HG02588 (cell line): Measurements from ENCODE around the gene CLCN7.

Experiments
- ATAC-seq: cut with Tn5 transposase; IDR thresholded peaks from one replicate; pipeline ENCODE4 v1.9.1; 2021; ENCODE audit warnings: mild to moderate bottlenecking, moderate library complexity; ENCODE audit not compliant: unreplicated experiment

Gene CLCN7

DNA sequence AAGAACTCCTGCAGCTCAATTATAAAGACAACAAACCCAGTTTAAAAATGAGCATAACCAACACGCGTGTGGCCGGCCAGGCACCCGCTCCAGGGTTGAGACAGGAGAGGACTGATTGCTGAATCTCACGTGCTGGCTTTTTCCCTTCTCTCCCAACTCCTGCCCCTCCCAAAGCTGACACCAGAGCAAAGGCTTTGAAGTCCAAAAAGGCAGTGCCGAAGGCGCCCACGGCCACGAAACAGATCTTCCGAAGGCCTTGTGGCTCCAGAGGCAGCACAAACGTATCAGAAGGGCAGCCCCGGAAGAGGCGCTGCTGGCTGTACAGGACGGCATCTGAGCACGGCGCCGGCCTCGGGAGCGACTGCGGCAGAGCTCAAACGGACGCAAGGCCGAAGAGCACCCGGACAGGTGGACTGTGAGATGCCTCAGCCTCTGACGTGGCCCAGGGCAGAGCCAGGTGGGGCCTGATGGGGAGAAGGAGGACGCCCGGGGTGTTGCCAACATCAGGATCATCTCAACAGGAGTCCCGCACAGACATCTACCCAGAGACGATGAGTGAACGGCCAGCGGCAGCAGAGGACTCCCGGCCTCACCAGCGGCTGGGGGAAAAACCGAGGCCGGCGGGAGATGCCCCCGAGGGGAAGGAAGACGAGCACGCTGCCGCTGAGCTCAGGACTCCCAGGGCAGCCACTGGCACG lies 10.5 kb downstream of the CLCN7 start:
- no peak for ATAC-seq

DNA sequence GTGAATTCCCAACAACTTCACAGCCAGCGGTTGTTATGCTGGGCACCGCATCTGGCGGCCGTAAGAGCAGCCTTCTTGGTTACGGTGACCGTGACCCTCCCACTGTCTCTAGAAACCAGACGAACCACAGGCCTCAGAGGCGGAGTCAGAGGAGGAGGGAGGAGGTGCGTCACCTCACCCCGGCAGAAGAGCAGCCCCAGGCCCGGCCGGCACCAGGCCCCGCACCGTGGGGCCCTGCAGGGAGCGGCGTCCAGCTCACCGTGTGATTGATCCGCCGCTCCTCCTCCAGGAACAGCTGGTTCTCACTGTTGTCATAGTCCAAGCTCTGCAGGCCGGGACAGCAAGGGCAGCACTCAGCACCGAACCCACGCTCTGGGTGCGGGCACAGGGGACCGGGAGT lies 13.7 kb downstream of the CLCN7 start:
- ATAC-seq = no peak

DNA sequence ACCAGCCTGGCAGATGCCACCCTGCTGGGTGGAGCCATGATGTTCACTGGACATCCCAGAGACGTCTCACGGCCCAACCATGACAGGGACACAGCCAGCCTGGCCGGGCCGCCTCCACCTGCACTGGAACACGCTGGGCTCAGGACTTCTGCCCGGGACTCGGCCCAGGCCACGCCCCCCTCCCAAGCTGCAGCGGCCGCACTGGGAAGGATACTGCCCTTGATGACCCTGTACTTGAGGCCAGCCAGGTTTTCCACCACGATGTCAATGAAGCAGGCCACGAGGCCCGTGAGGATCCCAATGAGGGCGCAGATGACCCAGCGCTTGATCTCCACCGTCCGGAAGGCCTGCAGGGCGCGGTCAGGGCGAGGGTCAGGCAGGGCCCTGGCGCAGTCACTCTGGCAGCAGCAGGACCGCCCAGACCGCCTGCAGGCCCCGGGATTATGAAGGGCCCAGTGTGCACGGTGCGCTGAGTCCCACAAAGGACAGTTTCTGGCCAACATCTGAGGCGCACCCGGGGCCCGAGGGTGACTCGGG lies 14.2 kb downstream of the CLCN7 start:
- ATAC-seq = no peak

DNA sequence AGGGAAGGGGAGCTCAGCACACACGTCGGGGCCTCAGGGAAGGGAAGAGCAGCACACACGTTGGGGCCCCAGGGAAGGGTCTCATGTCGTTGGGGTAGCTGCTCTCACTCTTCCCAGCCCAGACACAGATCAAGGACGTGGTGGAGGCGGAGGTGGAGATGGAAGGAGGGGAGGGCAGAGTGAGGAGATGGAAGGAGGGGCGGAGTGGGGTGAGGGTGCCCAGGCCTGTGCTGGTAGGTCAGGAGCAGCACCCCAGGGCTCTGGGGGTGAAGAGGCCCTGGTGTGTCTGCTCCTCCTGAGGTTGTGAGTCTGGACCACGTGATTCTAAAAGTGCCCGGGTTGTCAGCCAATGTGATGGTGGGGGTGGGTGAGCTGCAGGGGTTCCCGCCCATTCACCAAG lies 14.9 kb downstream of the CLCN7 start:
- no peak for ATAC-seq

DNA sequence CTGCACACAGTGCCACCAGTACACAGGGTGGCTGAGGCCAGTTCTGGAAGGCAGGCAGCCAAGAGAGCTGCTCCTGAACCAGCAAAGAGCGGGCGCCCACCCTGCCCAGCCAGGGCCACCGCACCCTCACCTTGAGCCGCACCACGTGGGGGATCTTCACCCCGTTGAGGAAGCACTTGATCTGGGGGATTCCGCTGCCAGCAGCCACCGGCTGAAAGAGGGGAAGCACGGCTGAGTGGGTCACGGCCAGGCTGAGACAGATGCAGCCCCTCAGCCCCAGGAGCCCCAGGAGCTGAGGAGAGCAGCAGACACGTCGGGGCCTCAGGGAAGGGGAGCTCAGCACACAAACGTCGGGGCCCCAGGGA lies 15.9 kb downstream of the CLCN7 start:
- ATAC-seq = no peak

DNA sequence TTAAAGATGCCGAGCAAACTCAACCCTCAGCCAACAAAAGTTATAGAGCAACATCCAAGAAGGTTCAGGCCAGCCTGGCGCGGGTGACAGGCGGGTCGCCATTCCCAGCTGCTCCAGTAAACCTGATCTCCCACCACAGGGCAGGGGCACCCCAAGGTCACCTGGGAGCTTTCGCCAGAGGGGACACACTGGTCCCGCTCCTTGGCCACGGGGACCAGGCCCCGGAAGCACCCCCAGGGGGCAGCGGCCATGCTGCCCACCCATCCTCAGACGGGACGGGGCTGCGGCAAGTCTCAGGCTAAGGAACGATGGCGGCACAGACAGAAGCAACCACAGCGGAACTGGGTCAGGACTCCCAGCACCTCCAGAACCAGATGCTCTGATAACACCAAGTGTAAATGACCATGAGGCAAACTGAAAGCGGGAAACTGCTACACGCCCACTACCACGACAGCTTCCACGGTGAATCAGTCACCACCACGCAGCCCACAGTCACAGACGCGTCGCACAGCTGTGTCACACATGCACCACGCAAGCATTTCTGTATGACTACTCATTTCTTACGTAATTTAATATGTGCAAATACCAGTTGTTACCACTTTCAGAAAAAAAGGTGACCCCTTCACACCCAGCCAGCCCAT lies 16.4 kb downstream of the CLCN7 start:
- ATAC-seq = no peak

DNA sequence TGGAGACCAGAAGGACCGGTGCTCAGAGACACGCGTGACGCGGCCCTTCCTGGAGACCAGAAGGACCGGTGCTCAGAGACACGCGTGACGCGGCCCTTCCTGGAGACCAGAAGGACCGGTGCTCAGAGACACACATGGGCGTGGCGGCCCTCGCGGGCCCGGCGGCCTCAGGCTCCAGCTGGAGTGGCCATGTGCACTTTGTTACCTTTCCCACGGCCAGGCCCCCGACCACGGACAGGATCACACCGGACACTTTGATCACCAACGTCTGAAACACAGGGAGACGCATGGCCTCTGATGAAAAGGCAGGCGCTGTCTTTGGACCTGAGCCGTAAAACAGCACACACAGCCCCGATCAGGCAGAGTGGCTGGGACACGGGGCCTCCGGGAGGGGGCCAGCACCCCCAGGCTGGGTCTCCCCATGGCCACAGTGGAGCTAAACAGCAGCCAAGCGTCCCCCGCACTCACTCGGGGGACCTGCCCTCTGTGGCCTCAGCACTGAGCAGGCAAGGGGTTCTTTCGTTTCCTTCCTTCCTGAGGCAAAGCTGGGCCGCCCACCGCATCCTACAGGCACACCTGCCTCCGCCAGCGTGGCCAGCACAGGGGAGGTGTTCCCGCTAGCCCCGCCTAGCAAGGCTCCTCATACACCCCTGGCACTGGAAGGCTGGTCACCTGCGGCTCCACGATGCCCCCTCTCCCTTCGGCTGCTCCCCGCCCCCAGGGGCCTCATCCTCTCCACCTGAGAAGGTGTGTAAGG lies 17.2 kb downstream of the CLCN7 start:
- no peak for ATAC-seq

DNA sequence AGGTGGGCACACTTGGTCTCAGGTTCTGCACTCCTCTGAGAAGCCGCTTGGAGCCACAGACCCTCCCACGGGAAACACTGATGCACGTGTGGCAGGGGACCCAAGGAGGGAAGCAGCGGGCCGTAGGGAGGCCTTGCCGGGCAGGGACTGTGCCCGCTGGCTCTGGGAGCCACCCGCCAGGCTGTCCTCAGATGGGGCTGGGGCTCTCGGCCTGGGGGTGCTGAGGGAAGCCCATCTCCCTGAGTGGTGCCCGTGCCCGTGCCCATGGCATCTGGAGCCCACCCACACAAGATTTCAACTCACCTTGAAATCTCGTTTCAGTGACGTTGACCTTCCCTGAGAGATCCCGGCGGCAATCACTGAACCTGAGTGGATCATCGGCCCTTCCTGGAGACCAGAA lies 17.9 kb downstream of the CLCN7 start:
- ATAC-seq = no peak

DNA sequence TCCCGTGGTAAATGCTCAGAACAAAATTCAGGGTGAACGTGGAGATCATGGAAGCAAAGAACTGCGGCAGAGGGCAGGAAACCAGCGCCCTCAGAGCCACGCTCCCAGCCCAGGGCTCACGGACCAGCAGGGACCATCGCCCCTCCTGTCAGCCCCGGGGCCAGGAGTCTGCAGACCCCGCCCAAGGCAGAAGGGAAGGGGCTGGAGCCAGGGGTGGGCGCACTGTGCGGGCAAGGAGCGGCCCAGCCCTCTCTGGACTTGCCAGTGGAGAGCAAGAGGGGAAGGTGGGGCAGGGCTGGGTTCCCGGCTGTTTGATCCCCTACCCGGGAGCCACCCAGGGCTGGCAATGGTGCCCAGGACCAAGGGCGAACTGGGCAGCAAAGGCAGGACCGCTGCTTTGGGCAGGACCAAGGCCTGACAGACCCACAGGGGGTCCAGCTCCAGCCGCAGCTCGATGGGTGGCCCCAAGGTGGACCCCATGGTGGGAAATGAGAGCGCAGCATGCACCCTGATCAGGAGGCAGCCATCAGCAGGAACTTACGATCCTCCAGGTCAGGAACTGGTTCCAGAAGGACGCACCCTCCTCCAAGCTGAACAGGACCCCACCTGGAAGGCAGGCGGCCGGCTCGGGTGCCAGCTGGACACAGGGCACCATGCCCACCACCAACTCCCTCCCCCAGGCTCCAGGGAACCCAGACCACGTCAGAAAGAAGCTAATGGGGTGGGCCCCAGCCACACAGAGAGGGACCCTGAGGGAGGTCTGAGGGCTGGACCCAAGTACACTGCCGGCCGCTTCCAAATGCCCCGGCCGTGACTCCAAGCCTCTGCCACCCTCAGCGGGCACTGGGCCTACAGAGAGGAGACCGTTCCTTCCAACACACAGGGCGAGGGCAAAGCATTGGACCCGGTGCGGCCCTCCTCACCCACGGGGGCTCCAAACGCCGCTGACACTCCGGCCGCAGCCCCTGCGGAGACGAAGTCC lies 19.3 kb downstream of the CLCN7 start:
- ATAC-seq = no peak

DNA sequence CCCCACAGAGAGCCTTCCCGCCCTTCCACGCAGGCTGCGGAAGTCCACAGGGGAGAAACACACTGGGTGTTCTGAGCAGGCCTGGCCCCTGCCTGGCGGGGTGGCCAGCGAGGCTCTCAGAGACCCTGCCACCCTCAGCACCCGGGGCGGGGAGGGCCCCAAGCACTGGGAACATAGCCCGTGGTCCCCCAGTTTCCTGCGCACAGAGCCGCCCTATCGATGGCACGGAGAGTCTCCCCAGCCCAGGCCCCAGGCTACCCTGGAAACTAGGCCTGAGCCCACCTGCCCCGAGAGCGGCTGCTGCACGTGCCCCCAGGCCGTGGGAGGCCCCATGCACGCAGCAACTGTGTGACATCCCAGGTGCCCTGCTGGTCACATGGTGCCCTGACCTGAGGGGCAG lies 20.3 kb downstream of the CLCN7 start:
- ATAC-seq = no peak

DNA sequence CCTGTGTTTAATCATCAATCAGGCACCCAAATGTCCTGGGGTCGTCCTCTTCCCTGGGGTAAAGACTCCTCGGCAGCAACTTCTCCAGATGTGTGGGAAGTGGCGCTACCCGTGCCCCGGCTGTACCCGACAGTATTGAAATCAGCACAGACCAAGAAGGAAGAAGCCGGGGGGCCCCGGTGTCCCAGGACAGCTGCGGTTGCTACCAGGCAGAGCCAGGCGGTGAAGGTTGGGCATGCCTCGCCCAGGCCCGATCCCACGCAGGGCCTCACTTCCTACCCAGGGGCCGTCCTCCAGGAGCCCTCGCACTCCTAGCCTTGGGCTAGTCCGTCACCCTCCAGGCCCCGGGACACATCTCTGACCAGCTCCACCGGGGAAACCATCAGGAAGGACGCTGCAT lies 21.5 kb downstream of the CLCN7 start:
- no peak for ATAC-seq

DNA sequence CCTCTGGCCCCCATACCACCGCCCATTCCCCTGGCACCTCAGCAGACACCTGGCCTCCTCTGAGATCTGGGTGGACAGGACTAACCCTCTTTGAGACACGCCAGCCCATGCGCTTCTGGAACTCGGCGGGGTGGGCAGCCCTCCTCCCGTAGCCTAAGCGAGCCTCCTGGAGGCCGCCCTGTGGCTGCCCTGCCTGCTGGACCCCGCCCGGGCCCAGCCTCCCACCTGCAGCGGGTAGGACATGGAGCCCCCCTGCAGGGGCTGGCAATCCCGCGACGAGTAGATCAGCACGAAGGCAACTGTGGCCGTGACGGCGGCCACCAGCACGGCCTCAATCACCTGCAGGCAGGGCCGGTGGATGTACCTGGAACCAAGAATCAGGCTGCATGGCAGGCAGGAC lies 22.3 kb downstream of the CLCN7 start:
- ATAC-seq = no peak

DNA sequence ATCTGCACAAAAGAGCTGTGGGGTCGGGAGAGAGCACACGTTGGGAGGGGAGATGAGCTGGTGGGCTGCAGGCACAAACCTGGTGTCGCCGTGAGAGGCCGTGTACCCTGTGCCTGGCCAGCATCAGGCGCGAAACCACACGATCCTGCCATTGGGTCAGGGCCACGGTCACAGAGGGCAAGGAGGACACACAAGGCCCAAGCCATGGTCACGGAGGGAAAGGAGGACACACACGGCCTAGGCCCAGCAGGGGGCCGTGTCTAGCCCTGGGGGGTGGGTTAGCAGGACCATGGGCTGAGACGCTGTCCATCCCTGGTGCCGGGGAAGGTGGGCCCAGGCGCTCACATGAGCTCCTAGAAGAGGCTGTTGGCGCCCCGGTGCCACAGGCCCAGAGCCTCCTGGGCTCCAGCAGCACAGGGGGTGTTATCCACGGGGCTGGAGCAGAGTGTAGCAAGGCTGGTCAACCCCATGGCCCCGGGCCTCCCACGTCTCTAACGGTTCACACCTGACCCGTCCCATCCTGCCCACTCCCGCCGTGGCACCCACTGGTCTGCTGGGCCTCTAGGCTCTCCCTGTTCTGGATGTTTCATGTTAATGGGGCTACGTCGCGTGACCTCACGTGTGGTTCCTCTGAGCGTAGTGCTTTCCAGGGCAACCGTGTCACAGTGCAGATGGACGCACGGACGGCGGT lies 23.0 kb downstream of the CLCN7 start:
- no peak for ATAC-seq

DNA sequence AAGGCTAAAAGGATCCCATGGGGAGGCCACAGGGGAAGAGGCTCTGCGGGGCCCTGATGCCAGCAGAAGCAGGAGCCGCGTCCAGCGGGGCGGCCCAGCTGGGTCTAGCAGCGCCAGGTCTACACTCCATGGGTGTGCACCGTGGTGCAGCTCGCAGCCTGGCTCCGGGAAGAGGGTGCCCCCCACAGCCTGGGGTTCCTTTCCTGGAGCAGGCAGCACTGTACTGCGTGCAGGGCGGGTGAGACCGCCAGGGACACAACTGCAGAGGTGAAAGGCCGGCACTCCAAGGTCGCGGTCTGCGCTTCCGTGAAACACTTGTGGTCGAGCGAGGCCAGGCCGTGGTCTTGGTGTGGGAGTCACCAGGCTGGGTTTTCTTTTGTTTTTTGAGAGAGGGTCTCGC lies 24.0 kb downstream of the CLCN7 start:
- ATAC-seq = no peak

DNA sequence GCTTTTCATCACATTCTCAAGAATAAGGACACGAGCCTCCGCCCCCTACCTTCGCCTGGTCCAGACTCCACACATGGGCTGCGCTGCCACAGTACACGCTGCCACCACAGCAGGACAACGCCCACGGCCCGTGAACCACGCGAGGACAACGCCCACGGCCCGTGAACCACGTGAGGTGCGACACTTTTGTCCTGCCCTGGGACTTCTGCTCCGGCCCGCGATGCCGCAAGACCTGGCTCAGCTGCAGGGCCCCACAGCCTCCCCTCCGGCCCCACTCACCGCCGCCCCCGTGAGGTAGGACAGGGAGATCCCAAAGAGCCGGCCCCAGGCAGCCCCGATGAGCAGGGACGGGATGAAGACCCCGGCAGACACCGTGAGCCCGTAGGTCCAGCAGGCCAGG lies 24.6 kb downstream of the CLCN7 start:
- ATAC-seq = no peak

DNA sequence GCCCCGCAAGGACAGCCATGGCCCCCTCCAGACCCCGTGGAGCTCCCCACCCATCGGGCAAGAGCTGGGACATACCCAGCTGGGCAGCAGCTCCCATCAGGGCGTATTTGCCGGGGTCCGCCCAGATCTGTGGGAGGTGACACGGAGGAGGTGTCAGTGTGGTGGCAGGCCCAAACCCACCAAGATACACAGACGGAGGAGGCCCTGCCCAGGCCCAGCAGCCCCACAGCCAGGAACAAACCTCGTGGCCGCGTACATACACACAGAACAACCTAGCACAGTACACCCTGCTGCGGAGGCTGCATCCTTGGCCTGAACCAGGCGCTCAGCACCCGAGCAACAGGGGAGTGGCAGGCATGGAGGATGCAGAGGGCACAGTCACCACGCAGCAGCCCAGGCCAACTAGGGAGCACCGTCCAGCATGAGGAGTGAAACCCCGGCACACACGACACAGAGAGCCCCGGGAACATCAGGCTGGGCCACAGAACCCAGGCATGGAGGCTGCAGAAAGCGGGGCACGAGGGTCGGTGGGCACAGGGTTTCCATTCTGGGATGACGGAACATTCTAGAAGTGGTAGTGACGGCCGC lies 25.5 kb downstream of the CLCN7 start:
- no peak for ATAC-seq

DNA sequence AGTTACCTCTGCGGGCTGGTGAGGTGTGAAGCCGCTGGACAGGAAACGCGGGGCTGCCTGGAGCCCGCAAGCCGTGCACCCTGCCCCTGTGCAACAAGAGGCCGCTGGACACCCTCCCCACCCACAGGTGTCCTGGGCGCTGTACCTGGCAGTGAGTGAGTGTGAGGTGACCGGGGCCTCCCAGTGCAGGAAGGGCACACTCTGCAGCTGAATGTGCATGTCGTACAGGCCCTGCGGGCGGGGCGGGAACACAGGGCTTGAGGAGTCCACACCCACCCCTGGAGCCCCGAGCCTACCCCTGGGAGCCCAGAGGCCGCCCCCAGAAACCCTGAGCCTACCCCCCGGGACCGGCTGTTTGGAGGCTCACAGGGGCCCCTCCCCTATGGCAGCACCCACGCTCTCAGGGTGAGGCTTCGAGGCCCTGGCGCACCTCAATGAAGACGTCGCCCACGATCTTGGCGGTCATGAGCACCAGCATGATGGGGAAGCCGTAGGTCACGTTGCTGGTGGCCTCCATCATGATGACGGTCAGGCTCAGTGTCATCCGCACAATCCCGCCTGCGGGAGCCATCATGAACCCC lies 26.2 kb downstream of the CLCN7 start:
- ATAC-seq = no peak

DNA sequence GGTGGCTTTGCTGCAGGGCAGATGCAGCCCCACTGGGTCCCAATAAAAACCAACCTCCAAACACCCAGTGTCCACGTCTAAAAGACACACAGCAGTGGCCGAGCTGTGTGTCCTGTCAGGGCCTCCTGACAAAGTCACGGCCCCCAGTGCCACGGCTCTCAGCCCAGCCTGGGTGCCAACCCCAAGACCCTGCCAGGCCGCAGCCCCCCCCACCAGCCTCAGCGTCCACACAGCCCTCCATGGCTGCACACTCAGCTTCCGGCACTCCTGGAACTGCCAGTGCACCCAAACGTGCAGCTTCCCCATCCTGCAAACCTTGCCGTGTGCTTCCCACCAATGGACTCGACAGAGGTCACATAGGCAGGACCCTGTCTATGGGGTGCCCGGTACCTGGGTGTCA lies 26.9 kb downstream of the CLCN7 start:
- ATAC-seq = no peak

DNA sequence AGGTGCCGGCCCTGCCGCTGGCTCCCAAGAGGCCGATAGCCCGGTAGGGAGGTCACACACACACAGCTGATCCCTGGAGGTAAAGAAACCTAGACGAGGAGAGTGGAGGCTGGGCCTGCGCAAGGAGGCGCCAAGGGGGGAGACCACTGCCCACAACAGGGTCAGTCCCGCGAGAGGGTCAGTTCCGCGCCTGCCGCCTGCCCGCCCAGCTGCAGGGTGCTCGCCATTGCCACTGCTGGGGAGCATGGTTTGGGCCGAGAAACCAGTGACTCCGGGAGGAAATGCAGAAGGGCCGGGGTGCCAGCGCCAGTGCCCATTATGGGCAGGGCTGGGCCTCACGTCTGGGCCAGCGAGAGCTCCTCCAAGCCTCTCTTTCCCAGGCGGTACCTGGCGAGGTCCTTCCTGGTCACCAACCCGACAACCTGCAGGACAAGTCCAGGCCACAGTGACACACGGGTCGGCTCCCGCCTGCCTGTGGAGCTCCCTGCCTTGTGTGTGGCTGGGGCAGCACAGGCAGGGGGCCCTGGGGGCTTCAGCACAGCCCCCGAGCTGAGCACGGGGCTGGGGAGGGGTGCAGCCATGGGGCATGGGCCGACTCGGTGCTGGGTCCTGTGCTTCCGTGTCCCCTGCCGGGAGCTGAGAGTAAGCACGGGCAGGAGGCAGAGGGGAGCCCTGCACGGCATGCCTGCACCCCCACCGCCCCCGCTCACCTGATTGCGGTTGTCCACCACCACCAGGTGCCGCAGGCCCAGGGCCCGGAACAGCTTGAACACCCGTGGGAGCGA lies 28.3 kb downstream of the CLCN7 start:
- no peak for ATAC-seq
